SH-SY5Y (cell line): ENCODE data around the gene GUCA1C.

Source experiments
- GATA2 ChIP-seq: IDR thresholded peaks from 2 replicates; pipeline ENCODE4 v1.6.1; 2011; ENCODE audit warnings: mild to moderate bottlenecking, low read depth, low read length
- GATA3 ChIP-seq: IDR thresholded peaks from 2 replicates; pipeline ENCODE4 v1.6.1; 2011; ENCODE audit warnings: low read depth, mild to moderate bottlenecking, low read length, moderate library complexity

- TF ChIP-seq GATA2 = no peak
- no peak for TF ChIP-seq GATA3
Observed at GRCh38 chr3:108936924-108937689, 16.6 kb downstream of the GUCA1C start.
